ENCODE results near the gene PDLIM7. TPM values are rescaled to one million over a fixed set of nuclear protein-coding genes. Genes with fewer than 3 reads are reported as not detected.

PDLIM7 gene
- polyA plus RNA-seq, 5 donors, result 55.0 to 128 (median 85.9) TPM

GRCh38 chr5:177477701-177478477 lies 19.5 kb downstream of the PDLIM7 start:
- DNase-seq, result no peak

- no peak for DNase-seq
These were observed 20.7 kb downstream of the PDLIM7 start for GRCh38 chr5:177476531-177477233.

- DNase-seq, result no peak
These were observed 21.6 kb downstream of the PDLIM7 start for GRCh38 chr5:177475563-177476427.

- no peak for DNase-seq
These were observed 22.4 kb downstream of the PDLIM7 start for GRCh38 chr5:177474846-177475562.

- no peak for DNase-seq
These were observed 23.4 kb downstream of the PDLIM7 start for GRCh38 chr5:177474002-177474476.

GRCh38 chr5:177473443-177474001 lies 23.9 kb downstream of the PDLIM7 start, which contains the start of gene DBN1:
Gene DBN1 (minus strand): TSS chr5:177473634. CDS start chr5:177473521, 113 bp downstream.
- DNase-seq, result peak; percentile 36 to 62

- peak in 1 of 2 donors; percentile 40 for DNase-seq
These were observed 24.7 kb downstream of the PDLIM7 start for GRCh38 chr5:177472460-177473442.

- no peak for DNase-seq
These were observed 25.6 kb downstream of the PDLIM7 start for GRCh38 chr5:177471610-177472356.

GRCh38 chr5:177470759-177471536 lies 26.5 kb downstream of the PDLIM7 start:
- no peak for DNase-seq

- no peak for DNase-seq
These were observed 27.5 kb downstream of the PDLIM7 start for GRCh38 chr5:177469750-177470525.

- no peak for DNase-seq
These were observed 28.4 kb downstream of the PDLIM7 start for GRCh38 chr5:177468685-177469628.

GRCh38 chr5:177468329-177468684 lies 29.1 kb downstream of the PDLIM7 start:
- no peak for DNase-seq

GRCh38 chr5:177467436-177467835 lies 30.0 kb downstream of the PDLIM7 start:
- no peak for DNase-seq

- DNase-seq, result no peak
These were observed 30.5 kb downstream of the PDLIM7 start for GRCh38 chr5:177466861-177467260.

GRCh38 chr5:177465044-177465443 lies 32.4 kb downstream of the PDLIM7 start:
- DNase-seq, result no peak

- DNase-seq, result no peak
These were observed 35.3 kb downstream of the PDLIM7 start for GRCh38 chr5:177462021-177462670.

All from right lung (tissue), 5 donors.